GM12878 (cell line): Measurements from ENCODE around the gene TACR3. TPM values are rescaled to one million over a fixed set of nuclear protein-coding genes. Genes with fewer than 3 reads are reported as not detected.

ENCODE experiments used
- ATAC-seq: fragments of 200-7000 bp; cut with Tn5 transposase; 3 replicates; pipeline ENCODE4 v1.9.1; 2020; ENCODE audit warnings: mild to moderate bottlenecking, moderate library complexity
- BruUV-seq: library from RNA; stranded (reverse); fragments of 400-500 nt; replicated peaks from 2 replicates; lab custom pipeline; 2021; lab: Mats Ljungman, UMichigan
- CTCF ChIA-PET: fragments of 300-600 bp; sonication (Branson Sonifier 250); formaldehyde crosslinking; extraction: SDS; loops from one replicate; lab custom pipeline; 2021; ENCODE audit warnings: inconsistent platforms; lab: Yijun Ruan, JAX
- POLR2A ChIA-PET: fragments of 350-600 bp; formaldehyde crosslinking; extraction: SDS; loops from one replicate; lab custom pipeline; 2021; ENCODE audit warnings: inconsistent platforms; lab: Charles Lee
- RAD21 ChIA-PET: fragments of 300-600 bp; sonication (Branson Sonifier 250); formaldehyde crosslinking; loops from one replicate; lab custom pipeline; 2023; ENCODE audit warnings: antibody characterized with exemption; ENCODE audit not compliant: unreplicated experiment; lab: Charles Lee
- SMC1A ChIA-PET: fragments of 300-600 bp; sonication (Branson Sonifier 250); formaldehyde crosslinking; loops from one replicate; lab custom pipeline; 2023; ENCODE audit not compliant: unreplicated experiment, uncharacterized antibody; lab: Charles Lee
- DNase-seq: peaks from one replicate; pipeline ENCODE4 v3.0.0-alpha.2; 2011; ENCODE audit warnings: low read depth, low spot score
- FAIRE-seq: peaks from 3 replicates; lab custom pipeline; 2011; peaks lifted over from hg19 to GRCh38; lab: Jason Lieb, UNC
- H2AFZ ChIP-seq: 2 replicates; pipeline ENCODE4 v1.6.0; 2011; ENCODE audit warnings: low read depth, low read length, control low read depth; ENCODE audit not compliant: control insufficient read depth
- H3K27ac ChIP-seq: 2 replicates; pipeline ENCODE4 v1.5.1; 2011; ENCODE audit warnings: control low read depth; ENCODE audit not compliant: control insufficient read depth, insufficient read depth
- H3K27me3 ChIP-seq, 2 experiments: replicated peaks in 1 of 2; 2 replicates each; pipeline versions ENCODE4 v1.6.0 to v1.6.1; 2011; ENCODE audit warnings: low read length in 1 of 2; ENCODE audit not compliant: control insufficient read depth in 2 of 2, insufficient read depth in 2 of 2
- H3K36me3 ChIP-seq, 2 experiments: 2 replicates each; pipeline ENCODE4 v1.5.1; 2011; ENCODE audit warnings: low read length in 1 of 2; ENCODE audit not compliant: control insufficient read depth in 2 of 2, insufficient read depth in 2 of 2
- H3K4me1 ChIP-seq: 2 replicates; pipeline ENCODE4 v1.6.1; 2011; ENCODE audit warnings: mild to moderate bottlenecking, low read length, moderate library complexity, mixed read lengths; ENCODE audit not compliant: control insufficient read depth, insufficient read depth
- H3K4me2 ChIP-seq: 2 replicates; pipeline ENCODE4 v1.6.0; 2011; ENCODE audit warnings: control low read depth; ENCODE audit not compliant: control insufficient read depth, insufficient read depth
- H3K4me3 ChIP-seq: fragments of 200-600 bp; sonication (generic); 2 replicates; pipeline ENCODE4 v1.5.1; 2016
- H3K79me2 ChIP-seq: 2 replicates; pipeline ENCODE4 v1.6.0; 2011; ENCODE audit warnings: low read length; ENCODE audit not compliant: control insufficient read depth, insufficient read depth
- H3K9ac ChIP-seq: 2 replicates; pipeline ENCODE4 v1.8.0; 2011; ENCODE audit warnings: low read length, control low read depth, mixed read lengths; ENCODE audit not compliant: control insufficient read depth, insufficient read depth
- H3K9me3 ChIP-seq: replicated peaks from 3 replicates; pipeline ENCODE4 v1.5.1; 2011; ENCODE audit warnings: mild to moderate bottlenecking, low read length; ENCODE audit not compliant: control insufficient read depth, insufficient read depth
- H4K20me1 ChIP-seq: 2 replicates; pipeline ENCODE4 v1.6.0; 2011; ENCODE audit not compliant: control insufficient read depth, insufficient read depth
- HDGF ChIP-seq: fragments of 450-650 bp; IDR thresholded peaks from 2 replicates; pipeline ENCODE4 v1.6.1; 2016; ENCODE audit warnings: antibody characterized with exemption
- MTA2 ChIP-seq: fragments of 450-650 bp; IDR thresholded peaks from 2 replicates; pipeline ENCODE4 v1.6.1; 2016; ENCODE audit warnings: low read depth, mild to moderate bottlenecking, moderate library complexity
- NFIC ChIP-seq: IDR thresholded peaks from 2 replicates; pipeline ENCODE4 v1.6.1; 2012; ENCODE audit warnings: low read depth, mild to moderate bottlenecking, inconsistent platforms, low read length, moderate library complexity
- PAX5 ChIP-seq: IDR thresholded peaks from 2 replicates; pipeline ENCODE4 v1.6.1; 2011; ENCODE audit warnings: low read depth, low read length, borderline replicate concordance
- RELA ChIP-seq: fragments of 450-650 bp; IDR thresholded peaks from 2 replicates; pipeline ENCODE4 v1.8.0; 2014; ENCODE audit warnings: borderline replicate concordance; ENCODE audit not compliant: partially characterized antibody
- TCF12 ChIP-seq: IDR thresholded peaks from 2 replicates; pipeline ENCODE4 v1.6.1; 2011; ENCODE audit warnings: low read depth, mild to moderate bottlenecking, low read length
- YBX1 ChIP-seq: fragments of 450-650 bp; IDR thresholded peaks from 2 replicates; pipeline ENCODE4 v1.6.1; 2016; ENCODE audit warnings: antibody characterized with exemption
- ZNF24 ChIP-seq: fragments of 450-650 bp; IDR thresholded peaks from 2 replicates; pipeline ENCODE4 v1.6.1; 2017; ENCODE audit warnings: antibody characterized with exemption, mild to moderate bottlenecking
- ZNF274 ChIP-seq: IDR thresholded peaks from one replicate; pipeline ENCODE4 v1.8.0; 2011; ENCODE audit not compliant: insufficient read length, insufficient read depth
- WGBS: methylation state at CpG from one replicate; pipeline ENCODE4 v1.1.6; 2016; ENCODE audit warnings: low lambda C conversion rate; ENCODE audit not compliant: insufficient replicate concordance, insufficient coverage; ENCODE audit errors: missing lambda C conversion rate; 5-methylcytosine and 5-hydroxymethylcytosine counted together
- in situ Hi-C: fragments of 300-500 bp; cut with MboI; formaldehyde crosslinking; loops from 9 replicates; pipeline ENCODE4 v1.14.3; 2018; ENCODE audit warnings: mixed read lengths
- intact Hi-C: fragments of 100-400 bp; cut with micrococcal nuclease; formaldehyde crosslinking; loops from one replicate; pipeline ENCODE4 v1.14.2; 2022; ENCODE audit not compliant: unreplicated experiment
- polyA plus RNA-seq, 11 experiments: library from polyadenylated mRNA; depleted of rRNA in 4 of 11; unstranded in 6 of 11; stranded (reverse) in 5 of 11; fragments of >200 nt; fragmentation: Nextera tagmentation in 4 of 11; fragmentation: Illumina TruSeq in 1 of 11; extraction: Ambion mirVana in 4 of 11; extraction: Trizol in 1 of 11; gene quantifications; 1 replicate in 1 of 11; 2 replicates in 10 of 11; pipeline versions ENCODE4 v1.2.1 to v1.2.3, GENCODE V29; 2011 to 2016; ENCODE audit warnings: inconsistent platforms in 2 of 11, missing spikeins in 2 of 11, low read depth in 1 of 11
- total RNA-seq, 4 experiments: library from RNA; depleted of rRNA in 3 of 4; stranded (reverse); fragments of >200 nt in 3 of 4; fragmentation: Illumina TruSeq in 1 of 4; extraction: Trizol in 1 of 4; gene quantifications; 2 replicates each; pipeline versions ENCODE4 v1.2.1 to v1.2.3, GENCODE V29; 2013 to 2021
- TF ChIP-seq, protein P1 (sequence below): IDR thresholded peaks from 2 replicates; pipeline ENCODE4 v1.6.1; 2012; ENCODE audit warnings: mild to moderate bottlenecking, low read depth, low read length
- TF ChIP-seq, protein P2 (sequence below): IDR thresholded peaks from 2 replicates; pipeline ENCODE4 v1.6.1; 2011; ENCODE audit warnings: low read depth, mild to moderate bottlenecking, low read length, moderate library complexity, borderline replicate concordance; ENCODE audit errors: extremely low read depth
- TF ChIP-seq, protein P3 (sequence below): IDR thresholded peaks from 2 replicates; pipeline ENCODE4 v1.6.1; 2011; ENCODE audit warnings: mild to moderate bottlenecking, low read depth, low read length, moderate library complexity; ENCODE audit not compliant: insufficient replicate concordance

Gene TACR3
- total and polyA plus RNA-seq, 10 of the 15 experiments (the other 5 are each of a cell fraction or from before 2014, with no cell fraction given): not detected

- FAIRE-seq (no peak), ATAC-seq (no peak), DNase-seq (no peak)
- intact Hi-C loops: no loop called here
- POLR2A ChIA-PET: no interaction called here
- Histone ChIP-seq H3K4me3 (no peak overlapping the region), H3K27me3 (no peaks in the 10 kb centered on the region), H4K20me1 (no peaks in the 10 kb centered on the region), H3K4me2 (no peak overlapping the region), H3K79me2 (no peaks in the 10 kb centered on the region), H3K9me3 (no peaks in the 10 kb centered on the region), H3K36me3 (no peaks in the 10 kb centered on the region), H3K27ac (no peak overlapping the region), H2AFZ (no peak overlapping the region), H3K9ac (no peak overlapping the region), H3K4me1 (no peaks in the 10 kb centered on the region)
- 3% methylated on average over 2 of the region's 2 CpGs for WGBS
- BruUV-seq: no TSS peak
- RAD21 ChIA-PET: no interaction called here
- CTCF ChIA-PET: no interaction called here
- TF ChIP-seq RELA (no peak), MTA2 (no peak), PAX5 (no peak)
- in situ Hi-C loops: no loop called here
- SMC1A ChIA-PET: interaction anchor here (0.6 to 1.1 kb wide), 3 partner anchors 15 to 69 kb away, joined by 3 read pairs; no protein-coding TSS in a partner anchor
Measured at GRCh38 chr4:103664436-103665075, 55.2 kb downstream of the TACR3 start.

DNA sequence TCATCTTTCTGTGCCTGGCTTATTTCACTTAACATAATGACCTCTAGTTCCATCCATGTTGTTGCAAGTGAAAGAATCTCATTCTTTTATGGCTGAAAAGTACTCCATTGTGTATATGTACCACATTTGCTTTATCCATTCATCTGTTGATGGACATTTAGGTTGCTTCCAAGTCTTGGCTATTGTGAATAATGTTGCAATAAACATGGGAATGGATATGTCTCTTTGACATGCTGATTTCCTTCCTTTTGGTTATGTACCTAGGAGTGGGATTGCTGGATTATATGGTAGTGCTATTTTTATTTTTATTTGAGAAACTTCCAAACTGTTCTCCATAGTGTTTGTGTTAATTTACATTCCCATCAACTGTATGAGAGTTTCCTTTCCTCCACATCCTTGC is 71.2 kb downstream of the TACR3 start:
- in situ Hi-C loops: no loop called here
- Histone ChIP-seq H3K27me3 (no peaks in the 10 kb centered on the region), H3K9ac (no peak overlapping the region), H3K4me1 (no peaks in the 10 kb centered on the region), H3K9me3 (no peaks in the 10 kb centered on the region), H3K27ac (no peak overlapping the region), H3K4me2 (no peak overlapping the region), H3K36me3 (no peaks in the 10 kb centered on the region), H2AFZ (no peak overlapping the region), H3K4me3 (no peak overlapping the region), H4K20me1 (no peaks in the 10 kb centered on the region), H3K79me2 (no peaks in the 10 kb centered on the region)
- no peak for ATAC-seq
- BruUV-seq: no TSS peak
- ChIA-PET CTCF (no interaction called here), POLR2A (no interaction called here), SMC1A (interaction anchor here (0.7 kb wide), 1 partner anchor 16 kb away, joined by 3 read pairs; no protein-coding TSS in a partner anchor), RAD21 (no interaction called here)
- DNase-seq: no peak
- no peak for FAIRE-seq
- intact Hi-C loops: no loop called here
- no peak for TF ChIP-seq NFIC
- TF ChIP-seq, protein P1, sequence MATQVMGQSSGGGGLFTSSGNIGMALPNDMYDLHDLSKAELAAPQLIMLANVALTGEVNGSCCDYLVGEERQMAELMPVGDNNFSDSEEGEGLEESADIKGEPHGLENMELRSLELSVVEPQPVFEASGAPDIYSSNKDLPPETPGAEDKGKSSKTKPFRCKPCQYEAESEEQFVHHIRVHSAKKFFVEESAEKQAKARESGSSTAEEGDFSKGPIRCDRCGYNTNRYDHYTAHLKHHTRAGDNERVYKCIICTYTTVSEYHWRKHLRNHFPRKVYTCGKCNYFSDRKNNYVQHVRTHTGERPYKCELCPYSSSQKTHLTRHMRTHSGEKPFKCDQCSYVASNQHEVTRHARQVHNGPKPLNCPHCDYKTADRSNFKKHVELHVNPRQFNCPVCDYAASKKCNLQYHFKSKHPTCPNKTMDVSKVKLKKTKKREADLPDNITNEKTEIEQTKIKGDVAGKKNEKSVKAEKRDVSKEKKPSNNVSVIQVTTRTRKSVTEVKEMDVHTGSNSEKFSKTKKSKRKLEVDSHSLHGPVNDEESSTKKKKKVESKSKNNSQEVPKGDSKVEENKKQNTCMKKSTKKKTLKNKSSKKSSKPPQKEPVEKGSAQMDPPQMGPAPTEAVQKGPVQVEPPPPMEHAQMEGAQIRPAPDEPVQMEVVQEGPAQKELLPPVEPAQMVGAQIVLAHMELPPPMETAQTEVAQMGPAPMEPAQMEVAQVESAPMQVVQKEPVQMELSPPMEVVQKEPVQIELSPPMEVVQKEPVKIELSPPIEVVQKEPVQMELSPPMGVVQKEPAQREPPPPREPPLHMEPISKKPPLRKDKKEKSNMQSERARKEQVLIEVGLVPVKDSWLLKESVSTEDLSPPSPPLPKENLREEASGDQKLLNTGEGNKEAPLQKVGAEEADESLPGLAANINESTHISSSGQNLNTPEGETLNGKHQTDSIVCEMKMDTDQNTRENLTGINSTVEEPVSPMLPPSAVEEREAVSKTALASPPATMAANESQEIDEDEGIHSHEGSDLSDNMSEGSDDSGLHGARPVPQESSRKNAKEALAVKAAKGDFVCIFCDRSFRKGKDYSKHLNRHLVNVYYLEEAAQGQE: no peak
- TF ChIP-seq ZNF274: no peak
- TF ChIP-seq HDGF: no peak
- no peak for TF ChIP-seq YBX1
- TF ChIP-seq, protein P2, sequence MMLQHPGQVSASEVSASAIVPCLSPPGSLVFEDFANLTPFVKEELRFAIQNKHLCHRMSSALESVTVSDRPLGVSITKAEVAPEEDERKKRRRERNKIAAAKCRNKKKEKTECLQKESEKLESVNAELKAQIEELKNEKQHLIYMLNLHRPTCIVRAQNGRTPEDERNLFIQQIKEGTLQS: no peak
- TF ChIP-seq TCF12: no peak
- TF ChIP-seq ZNF24: no peak
- TF ChIP-seq, protein P3, sequence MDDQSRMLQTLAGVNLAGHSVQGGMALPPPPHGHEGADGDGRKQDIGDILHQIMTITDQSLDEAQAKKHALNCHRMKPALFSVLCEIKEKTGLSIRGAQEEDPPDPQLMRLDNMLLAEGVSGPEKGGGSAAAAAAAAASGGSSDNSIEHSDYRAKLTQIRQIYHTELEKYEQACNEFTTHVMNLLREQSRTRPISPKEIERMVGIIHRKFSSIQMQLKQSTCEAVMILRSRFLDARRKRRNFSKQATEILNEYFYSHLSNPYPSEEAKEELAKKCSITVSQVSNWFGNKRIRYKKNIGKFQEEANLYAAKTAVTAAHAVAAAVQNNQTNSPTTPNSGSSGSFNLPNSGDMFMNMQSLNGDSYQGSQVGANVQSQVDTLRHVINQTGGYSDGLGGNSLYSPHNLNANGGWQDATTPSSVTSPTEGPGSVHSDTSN: no peak
